ENCODE results near the gene SLC25A21. TPM values are rescaled to one million over a fixed set of nuclear protein-coding genes. Genes with fewer than 3 reads are reported as not detected.
"Not testable (repeated sequence)": the region's sequence is repeated elsewhere in the genome, so short reads cannot be mapped to it uniquely, and the experiment has no call there.

The SLC25A21 gene
- total and polyA plus RNA-seq, 8 donors = 0.40 to 5.4 (median 1.3) TPM; not detected in 2

DNA sequence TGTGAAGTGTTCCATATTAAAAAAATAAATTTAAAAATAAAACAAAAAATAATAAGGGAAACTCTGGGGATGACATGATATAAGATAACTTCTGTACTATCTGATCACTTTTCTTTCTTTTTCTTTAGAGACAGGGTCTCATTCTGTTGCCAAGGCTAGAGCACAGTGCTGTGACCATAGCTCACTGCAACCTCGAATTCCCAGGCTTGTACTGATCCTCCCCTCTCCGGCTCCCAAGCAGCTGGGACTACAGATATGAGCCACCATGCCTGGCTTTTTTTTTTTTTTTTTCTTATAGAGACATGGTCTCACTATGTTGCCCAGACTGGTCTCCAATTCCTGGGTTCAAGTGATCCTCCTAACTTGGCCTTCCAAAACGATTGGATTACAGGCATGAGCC, 14.9 kb upstream of the SLC25A21 start:
- no peaks in the 10 kb centered on the region for H3K9me3 ChIP-seq
- H3K4me3 ChIP-seq = no peak overlapping the region
- H3K27ac ChIP-seq = no peak overlapping the region
- DNase-seq = no peak
- H3K36me3 ChIP-seq = no peaks in the 10 kb centered on the region
- TF ChIP-seq POLR2A (IDR thresholded peaks at IDR 0.05) = no peak
- TF ChIP-seq POLR2AphosphoS5 (IDR thresholded peaks at IDR 0.05) = no peak
- TF ChIP-seq, protein P1, sequence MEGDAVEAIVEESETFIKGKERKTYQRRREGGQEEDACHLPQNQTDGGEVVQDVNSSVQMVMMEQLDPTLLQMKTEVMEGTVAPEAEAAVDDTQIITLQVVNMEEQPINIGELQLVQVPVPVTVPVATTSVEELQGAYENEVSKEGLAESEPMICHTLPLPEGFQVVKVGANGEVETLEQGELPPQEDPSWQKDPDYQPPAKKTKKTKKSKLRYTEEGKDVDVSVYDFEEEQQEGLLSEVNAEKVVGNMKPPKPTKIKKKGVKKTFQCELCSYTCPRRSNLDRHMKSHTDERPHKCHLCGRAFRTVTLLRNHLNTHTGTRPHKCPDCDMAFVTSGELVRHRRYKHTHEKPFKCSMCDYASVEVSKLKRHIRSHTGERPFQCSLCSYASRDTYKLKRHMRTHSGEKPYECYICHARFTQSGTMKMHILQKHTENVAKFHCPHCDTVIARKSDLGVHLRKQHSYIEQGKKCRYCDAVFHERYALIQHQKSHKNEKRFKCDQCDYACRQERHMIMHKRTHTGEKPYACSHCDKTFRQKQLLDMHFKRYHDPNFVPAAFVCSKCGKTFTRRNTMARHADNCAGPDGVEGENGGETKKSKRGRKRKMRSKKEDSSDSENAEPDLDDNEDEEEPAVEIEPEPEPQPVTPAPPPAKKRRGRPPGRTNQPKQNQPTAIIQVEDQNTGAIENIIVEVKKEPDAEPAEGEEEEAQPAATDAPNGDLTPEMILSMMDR (IDR thresholded peaks at IDR 0.05) = no peak
- no peak for TF ChIP-seq EP300 (IDR thresholded peaks at IDR 0.05)
- 76 to 90% (median 81%) methylated on average over 3 of the region's 3 CpGs for WGBS, 5 donors
- no peaks in the 10 kb centered on the region for H3K4me1 ChIP-seq
- no peaks in the 10 kb centered on the region for H3K27me3 ChIP-seq
- intact Hi-C loops (cut with DNase I; ENCODE audit: low total_unique reads) = no loop called here

DNA sequence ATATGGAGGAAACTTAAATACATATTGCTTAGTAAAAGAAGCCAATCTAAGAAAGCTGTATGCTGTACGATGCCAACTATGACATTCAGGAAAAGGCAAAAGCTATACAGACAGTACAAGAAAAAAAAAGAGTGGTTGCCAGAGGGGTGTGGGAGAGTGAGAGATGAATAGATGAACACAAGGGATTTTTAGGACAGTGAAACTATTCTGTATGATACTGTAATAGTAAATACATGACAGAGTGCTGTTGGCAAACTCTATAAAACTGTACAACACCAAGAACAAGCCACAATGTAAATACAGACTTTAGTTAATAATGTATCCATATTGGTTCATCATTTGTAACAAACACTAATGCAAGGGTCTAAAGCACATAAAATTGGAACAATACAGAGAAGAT, 14.5 kb upstream of the SLC25A21 start:
- 87 to 93% (median 91%) methylated on average over 1 of the region's 1 CpG for WGBS, 5 donors
- intact Hi-C loops (cut with DNase I; ENCODE audit: low total_unique reads) = no loop called here

DNA sequence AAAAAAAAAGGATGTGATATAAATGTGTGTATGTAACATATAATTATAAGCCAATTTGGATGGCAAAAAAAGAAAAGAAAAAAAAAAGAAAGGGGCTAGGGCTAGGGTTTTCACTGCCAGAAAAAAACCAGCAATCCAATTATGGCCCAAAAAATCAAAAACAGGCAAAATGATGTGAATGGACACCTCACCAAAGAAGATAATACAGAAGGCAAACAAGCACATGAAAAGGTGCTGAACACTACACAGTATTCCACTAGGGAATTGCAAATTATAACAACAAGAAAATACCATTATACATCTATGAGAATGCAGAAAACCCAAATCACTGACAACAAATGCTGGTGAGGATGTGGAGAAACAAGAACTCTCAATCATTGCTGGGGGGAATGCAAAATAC, 13.3 kb upstream of the SLC25A21 start:
- Histone ChIP-seq H3K4me1 (no peaks in the 10 kb centered on the region), H3K9me3 (no peaks in the 10 kb centered on the region), H3K27ac (no peak overlapping the region), H3K36me3 (no peaks in the 10 kb centered on the region), H3K4me3 (no peak overlapping the region), H3K27me3 (no peaks in the 10 kb centered on the region)
- intact Hi-C loops (cut with DNase I; ENCODE audit: low total_unique reads) = no loop called here
- TF ChIP-seq, protein P1 (IDR thresholded peaks at IDR 0.05) = no peak
- TF ChIP-seq POLR2A (IDR thresholded peaks at IDR 0.05) = no peak
- no peak for TF ChIP-seq EP300 (IDR thresholded peaks at IDR 0.05)
- TF ChIP-seq POLR2AphosphoS5 (IDR thresholded peaks at IDR 0.05) = no peak
- DNase-seq = no peak

More for the DNA sequence above, 14.5 kb upstream of the SLC25A21 start:
- no peaks in the 10 kb centered on the region for H3K36me3 ChIP-seq
- no peaks in the 10 kb centered on the region for H3K4me1 ChIP-seq
- no peaks in the 10 kb centered on the region for H3K27me3 ChIP-seq
- no peaks in the 10 kb centered on the region for H3K9me3 ChIP-seq
- H3K4me3 ChIP-seq = no peak overlapping the region
- no peak overlapping the region for H3K27ac ChIP-seq
- DNase-seq = no peak
- TF ChIP-seq POLR2AphosphoS5 (IDR thresholded peaks at IDR 0.05) (no peak), EP300 (IDR thresholded peaks at IDR 0.05) (no peak), POLR2A (IDR thresholded peaks at IDR 0.05) (no peak)
- TF ChIP-seq, protein P1 (IDR thresholded peaks at IDR 0.05) = no peak

DNA sequence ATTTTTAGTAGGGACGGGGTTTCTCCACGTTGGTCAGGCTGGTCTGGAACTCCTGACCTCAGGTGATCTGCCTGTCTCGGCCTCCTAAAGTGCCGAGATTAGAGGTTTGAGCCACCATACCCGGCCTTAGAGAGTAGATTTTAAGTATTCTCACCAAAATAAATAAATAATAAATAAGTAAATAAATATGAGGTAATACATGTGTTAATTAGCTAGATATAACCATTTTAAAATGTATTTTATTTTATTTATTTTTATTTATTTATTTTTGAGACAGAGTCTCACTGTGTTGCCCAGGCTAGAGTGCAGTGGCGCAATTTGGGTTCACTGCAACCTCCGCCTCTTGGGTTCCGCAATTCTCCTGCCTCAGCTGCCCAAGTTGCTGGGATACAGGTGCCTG, 12.1 kb upstream of the SLC25A21 start:
- WGBS, 5 donors = 85 to 94% (median 89%) methylated on average over 8 of the region's 8 CpGs
- H3K27me3 ChIP-seq; H3K4me1 ChIP-seq; H3K27ac ChIP-seq; H3K36me3 ChIP-seq; DNase-seq; H3K4me3 ChIP-seq; intact Hi-C loops (cut with DNase I; ENCODE audit: low total_unique reads); H3K9me3 ChIP-seq: not testable (repeated sequence)

DNA sequence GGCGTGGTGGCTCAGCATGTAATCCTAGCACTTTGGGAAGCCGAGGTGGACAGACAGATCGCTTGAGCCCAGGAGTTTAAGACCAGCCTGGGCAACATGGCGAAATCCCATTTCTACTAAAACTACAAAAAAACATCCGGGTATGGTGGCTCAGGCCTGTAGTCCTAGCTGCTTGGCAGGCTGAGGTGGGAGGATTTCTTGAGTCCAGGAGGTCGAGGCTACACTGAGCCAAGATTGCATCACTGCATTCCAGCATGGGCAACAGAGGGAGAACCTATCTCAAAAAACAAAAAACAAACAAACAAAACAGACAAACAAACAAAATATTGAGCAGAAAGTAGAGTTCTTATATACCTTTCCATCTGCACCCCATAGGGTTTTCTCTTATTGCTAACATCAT, 9.0 kb upstream of the SLC25A21 start:
- 84 to 88% (median 87%) methylated on average over 6 of the region's 6 CpGs for WGBS, 5 donors
- TF ChIP-seq EP300 (IDR thresholded peaks at IDR 0.05) (no peak), POLR2AphosphoS5 (IDR thresholded peaks at IDR 0.05) (no peak), POLR2A (IDR thresholded peaks at IDR 0.05) (no peak)
- TF ChIP-seq, protein P1 (IDR thresholded peaks at IDR 0.05) = no peak
- H3K27me3 ChIP-seq = no peaks in the 10 kb centered on the region
- DNase-seq = no peak
- no peak overlapping the region for H3K27ac ChIP-seq
- no peaks in the 10 kb centered on the region for H3K4me1 ChIP-seq
- H3K4me3 ChIP-seq = no peak overlapping the region
- H3K36me3 ChIP-seq = no peaks in the 10 kb centered on the region
- no peaks in the 10 kb centered on the region for H3K9me3 ChIP-seq
- intact Hi-C loops (cut with DNase I; ENCODE audit: low total_unique reads) = no loop called here

DNA sequence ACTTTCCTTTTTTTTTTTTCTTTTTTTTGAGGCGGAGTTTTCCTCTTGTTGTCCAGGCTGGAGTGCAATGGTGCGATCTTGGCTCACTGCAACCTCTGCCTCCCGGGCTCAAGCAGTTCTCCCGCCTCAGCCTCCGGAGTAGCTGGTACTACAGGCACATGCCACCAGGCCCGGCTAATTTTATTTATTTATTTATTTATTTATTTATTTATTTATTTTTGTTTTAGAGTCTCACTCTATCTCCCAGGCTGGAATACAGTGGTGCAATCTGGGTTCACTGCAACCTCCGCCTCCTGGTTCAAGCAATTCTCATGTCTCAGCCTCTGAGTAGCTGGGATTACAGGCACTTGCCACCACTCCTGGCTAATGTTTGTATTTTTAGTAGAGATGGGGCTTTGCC, 8.5 kb upstream of the SLC25A21 start:
- H3K4me1 ChIP-seq; H3K4me3 ChIP-seq; intact Hi-C loops (cut with DNase I; ENCODE audit: low total_unique reads); H3K36me3 ChIP-seq; H3K27ac ChIP-seq; H3K9me3 ChIP-seq; DNase-seq; H3K27me3 ChIP-seq: not testable (repeated sequence)
- WGBS, 5 donors = 94 to 97% (median 96%) methylated on average over 7 of the region's 7 CpGs

Data from stomach (tissue), 9 donors.